OCI-LY7 (cell line): Measurements from ENCODE around the gene TNNI3K.

Experiments used
- CTCF ChIP-seq: fragments of 200-600 bp; sonication (generic); conservative IDR thresholded peaks from 2 replicates; pipeline ENCODE4 v1.5.1; 2014; ENCODE audit warnings: mild to moderate bottlenecking, antibody characterized with exemption, low read length, moderate library complexity, mixed read lengths
- EZH2phosphoT487 ChIP-seq: fragments of 200-600 bp; sonication (generic); IDR thresholded peaks from 2 replicates; pipeline ENCODE4 v1.6.1; 2018; ENCODE audit warnings: low read depth, borderline replicate concordance, mild to moderate bottlenecking, mixed run types, antibody characterized with exemption, low read length, moderate library complexity, mixed read lengths

- TF ChIP-seq CTCF (no peak), EZH2phosphoT487 (no peak)
These were observed 98.1 kb downstream of the TNNI3K start for GRCh38 chr1:74333244-74333643.
